B cell (primary cell): ENCODE results near the gene CFAP97D2. TPM values are rescaled to one million over a fixed set of nuclear protein-coding genes. Genes with fewer than 3 reads are reported as not detected.

Source experiments
- ATAC-seq: fragments of 200-7000 bp; cut with Tn5 transposase; one replicate; pipeline ENCODE4 v1.10.0; 2021; ENCODE audit warnings: low read depth, mild to moderate bottlenecking, moderate number of reproducible peaks, moderate library complexity
- CTCF ChIA-PET: fragments of 350-600 bp; sonication (Branson Sonifier 250); formaldehyde crosslinking; loops from one replicate; lab custom pipeline; 2021; ENCODE audit warnings: antibody characterized with exemption, inconsistent platforms; lab: Charles Lee
- POLR2A ChIA-PET: fragments of 350-600 bp; sonication (Branson Sonifier 250); formaldehyde crosslinking; loops from one replicate; lab custom pipeline; 2021; ENCODE audit warnings: antibody characterized with exemption; lab: Charles Lee
- DNase-seq: peaks from one replicate; pipeline ENCODE4 v3.0.0; 2013
- H2AFZ ChIP-seq: 2 replicates; pipeline ENCODE4 v1.6.1; 2012; ENCODE audit warnings: mild to moderate bottlenecking, low read depth, low read length; ENCODE audit not compliant: insufficient read depth, poor library complexity, severe bottlenecking
- H3K27ac ChIP-seq, 2 donors: 1 replicate in 1 of 2; 2 replicates in 1 of 2; pipeline ENCODE4 v1.5.1; 2012 to 2013; ENCODE audit warnings: low read length in 2 of 2, mild to moderate bottlenecking in 2 of 2, moderate library complexity in 1 of 2
- H3K27me3 ChIP-seq, 4 experiments: fragments of 200-600 bp in 1 of 4; sonication (generic) in 1 of 4; replicated peaks in 1 of 4; 1 replicate in 2 of 4; 2 replicates in 2 of 4; pipeline versions ENCODE4 v1.6.1 to v1.7.0; 2013 to 2016; ENCODE audit warnings: low read length in 3 of 4, mild to moderate bottlenecking in 2 of 4, mixed read lengths in 1 of 4, moderate library complexity in 1 of 4; ENCODE audit not compliant: insufficient read depth in 4 of 4, control insufficient read depth in 3 of 4; ENCODE audit errors: control extremely low read depth in 1 of 4
- H3K36me3 ChIP-seq, 2 experiments: replicated peaks in 1 of 2; 1 replicate in 1 of 2; 2 replicates in 1 of 2; pipeline versions ENCODE4 v1.6.1 to v1.7.1; 2013; ENCODE audit warnings: low read length in 1 of 2; ENCODE audit not compliant: insufficient read depth in 2 of 2, control insufficient read depth in 1 of 2; ENCODE audit errors: control extremely low read depth in 1 of 2, extremely low read depth in 1 of 2
- H3K4me1 ChIP-seq, 2 donors: fragments of 200-600 bp in 1 of 2; sonication (generic) in 1 of 2; 1 replicate in 1 of 2; 2 replicates in 1 of 2; pipeline versions ENCODE4 v1.5.1 to v1.6.1; 2013 to 2017; ENCODE audit warnings: low read length in 2 of 2; ENCODE audit not compliant: control insufficient read depth in 2 of 2, insufficient read depth in 2 of 2
- H3K4me2 ChIP-seq: replicated peaks from 2 replicates; pipeline ENCODE3; 2012; ENCODE audit warnings: mild to moderate bottlenecking, low read depth, low read length; ENCODE audit not compliant: poor library complexity, severe bottlenecking
- H3K4me3 ChIP-seq, 5 experiments: fragments of 200-600 bp in 1 of 5; sonication (generic) in 1 of 5; 1 replicate in 3 of 5; 2 replicates in 2 of 5; pipeline versions ENCODE4 v1.5.1 to v1.7.0; 2011 to 2016; ENCODE audit warnings: low read length in 4 of 5, mild to moderate bottlenecking in 4 of 5, low read depth in 2 of 5, control low read depth in 1 of 5, moderate library complexity in 1 of 5; ENCODE audit not compliant: insufficient read depth in 1 of 5; ENCODE audit errors: control extremely low read depth in 1 of 5, extremely low read depth in 1 of 5
- H3K79me2 ChIP-seq: fragments of 200-600 bp; sonication (generic); one replicate; pipeline ENCODE4 v1.6.0; 2016; ENCODE audit warnings: low read length; ENCODE audit not compliant: control insufficient read depth, insufficient read depth
- H3K9ac ChIP-seq: fragments of 200-600 bp; sonication (generic); 2 replicates; pipeline ENCODE4 v1.6.1; 2017; ENCODE audit warnings: mild to moderate bottlenecking, low read length, moderate library complexity
- H3K9me3 ChIP-seq, 3 donors: one replicate each; pipeline versions ENCODE4 v1.6.1 to v1.7.1; 2013; ENCODE audit warnings: low read length in 2 of 3; ENCODE audit not compliant: control insufficient read depth in 2 of 3, insufficient read depth in 1 of 3; ENCODE audit errors: control extremely low read depth in 1 of 3
- H4K20me1 ChIP-seq: 2 replicates; pipeline ENCODE4 v1.6.0; 2012; ENCODE audit warnings: mild to moderate bottlenecking, low read length; ENCODE audit not compliant: insufficient read depth, control insufficient read depth, poor library complexity, severe bottlenecking
- H3K27ac Mint-ChIP-seq: one replicate; pipeline ENCODE4 v1.8.0; 2021; ENCODE audit warnings: mixed read lengths
- H3K27me3 Mint-ChIP-seq: one replicate; pipeline ENCODE4 v1.8.0; 2021; ENCODE audit warnings: mixed read lengths
- H3K4me1 Mint-ChIP-seq: one replicate; pipeline ENCODE4 v1.8.0; 2021; ENCODE audit warnings: mixed read lengths
- H3K4me3 Mint-ChIP-seq: one replicate; pipeline ENCODE4 v1.8.0; 2021; ENCODE audit warnings: mixed read lengths
- H3K9me3 Mint-ChIP-seq: one replicate; pipeline ENCODE4 v1.8.0; 2022; ENCODE audit warnings: mixed read lengths; ENCODE audit not compliant: insufficient read depth
- EZH2 ChIP-seq: IDR thresholded peaks from 2 replicates; pipeline ENCODE4 v1.6.1; 2012; ENCODE audit warnings: borderline replicate concordance, low read depth, mild to moderate bottlenecking, moderate library complexity, low read length; ENCODE audit not compliant: insufficient read depth, poor library complexity, severe bottlenecking
- WGBS: methylation state at CpG from one replicate; pipeline ENCODE4 v1.1.5; 2013; ENCODE audit warnings: missing lambda C conversion rate; ENCODE audit not compliant: insufficient coverage; 5-methylcytosine and 5-hydroxymethylcytosine counted together
- intact Hi-C: fragments of 100-400 bp; cut with micrococcal nuclease; formaldehyde crosslinking; loops from one replicate; pipeline ENCODE4 v1.10.0; 2022
- polyA plus RNA-seq: library from polyadenylated mRNA; depleted of rRNA; stranded (reverse); fragments of >200 nt; gene quantifications from 2 replicates; pipeline ENCODE4 v1.2.3, GENCODE V29; 2012
- total RNA-seq, 2 donors: library from RNA; stranded (reverse); fragments of 120-200 nt in 1 of 2; gene quantifications; 1 replicate in 1 of 2; 2 replicates in 1 of 2; pipeline versions ENCODE4 v1.2.3 to v1.2.4, GENCODE V29; 2013 to 2022
- TF ChIP-seq, protein P1 (sequence below): fragments of 200-600 bp; IDR thresholded peaks from one replicate; pipeline ENCODE4 v1.8.0; 2022; ENCODE audit warnings: antibody characterized with exemption, mild to moderate bottlenecking

The CFAP97D2 gene
- total and polyA plus RNA-seq, 2 donors (not counting 1 experiment from before 2014, with no cell fraction given) = 0.09 to 0.22 TPM

DNA sequence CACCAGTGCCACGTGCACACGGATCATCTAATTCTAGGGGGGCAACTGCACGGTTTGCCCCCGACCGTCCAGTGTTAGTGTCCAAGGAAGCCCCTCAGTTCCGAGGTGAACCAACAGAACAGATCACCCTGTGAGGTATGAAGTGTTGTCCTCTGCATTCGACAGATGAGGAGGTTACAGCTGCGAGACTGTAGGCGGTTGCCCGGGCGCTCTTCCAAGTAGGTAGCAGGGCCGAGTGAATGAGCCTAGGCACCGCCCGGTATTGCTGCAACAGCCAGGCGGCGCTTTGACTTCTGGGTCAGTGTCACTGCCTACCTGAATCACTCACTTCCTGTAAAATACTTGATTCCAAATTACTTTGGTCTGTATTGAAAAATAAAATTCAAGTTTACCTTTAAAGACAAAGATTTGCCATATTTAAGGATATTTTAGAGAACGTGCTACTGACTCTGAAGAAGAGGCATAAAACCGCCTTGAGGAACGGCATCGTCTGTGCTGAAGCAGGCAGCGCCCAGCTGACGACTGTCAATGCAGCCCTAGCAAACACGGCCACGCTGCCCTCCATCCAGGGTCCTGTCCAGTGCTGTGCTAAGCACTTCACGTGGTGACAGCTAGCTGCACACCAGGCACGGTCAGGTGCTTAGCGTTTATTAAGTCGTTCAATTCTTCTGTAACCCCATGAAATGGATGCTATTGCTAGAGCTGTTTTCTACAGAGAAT lies 27.3 kb upstream of the CFAP97D2 start:
- DNase-seq = no peak
- ChIA-PET CTCF (no interaction called here), POLR2A (no interaction called here)
- H3K27me3 ChIP-seq = no peaks in the 10 kb centered on the region
- no peak for ATAC-seq
- TF ChIP-seq, protein P1, sequence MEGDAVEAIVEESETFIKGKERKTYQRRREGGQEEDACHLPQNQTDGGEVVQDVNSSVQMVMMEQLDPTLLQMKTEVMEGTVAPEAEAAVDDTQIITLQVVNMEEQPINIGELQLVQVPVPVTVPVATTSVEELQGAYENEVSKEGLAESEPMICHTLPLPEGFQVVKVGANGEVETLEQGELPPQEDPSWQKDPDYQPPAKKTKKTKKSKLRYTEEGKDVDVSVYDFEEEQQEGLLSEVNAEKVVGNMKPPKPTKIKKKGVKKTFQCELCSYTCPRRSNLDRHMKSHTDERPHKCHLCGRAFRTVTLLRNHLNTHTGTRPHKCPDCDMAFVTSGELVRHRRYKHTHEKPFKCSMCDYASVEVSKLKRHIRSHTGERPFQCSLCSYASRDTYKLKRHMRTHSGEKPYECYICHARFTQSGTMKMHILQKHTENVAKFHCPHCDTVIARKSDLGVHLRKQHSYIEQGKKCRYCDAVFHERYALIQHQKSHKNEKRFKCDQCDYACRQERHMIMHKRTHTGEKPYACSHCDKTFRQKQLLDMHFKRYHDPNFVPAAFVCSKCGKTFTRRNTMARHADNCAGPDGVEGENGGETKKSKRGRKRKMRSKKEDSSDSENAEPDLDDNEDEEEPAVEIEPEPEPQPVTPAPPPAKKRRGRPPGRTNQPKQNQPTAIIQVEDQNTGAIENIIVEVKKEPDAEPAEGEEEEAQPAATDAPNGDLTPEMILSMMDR = no peak
- no peak for TF ChIP-seq EZH2
- 93% methylated on average over 24 of the region's 28 CpGs for WGBS
- peaks cover 12% of the 10 kb centered on the region for H3K79me2 ChIP-seq
- H3K27me3 Mint-ChIP-seq = peaks cover 13% of the 10 kb centered on the region
- no peaks in the 10 kb centered on the region for H3K9me3 Mint-ChIP-seq
- no peak overlapping the region for H3K27ac Mint-ChIP-seq
- no peaks in the 10 kb centered on the region for H3K9me3 ChIP-seq
- H3K4me1 Mint-ChIP-seq = peaks cover 40% of the 10 kb centered on the region
- intact Hi-C loops = no loop called here
- no peaks in the 10 kb centered on the region for H3K36me3 ChIP-seq
- no peak overlapping the region for H3K27ac ChIP-seq
- no peak overlapping the region for H3K4me2 ChIP-seq
- no peaks in the 10 kb centered on the region for H4K20me1 ChIP-seq
- no peak overlapping the region for H3K4me3 Mint-ChIP-seq
- H3K9ac ChIP-seq = no peak overlapping the region
- H3K4me3 ChIP-seq = no peak overlapping the region
- peaks cover 37 to 53% of the 10 kb centered on the region in 2 donors for H3K4me1 ChIP-seq
- no peak overlapping the region for H2AFZ ChIP-seq

DNA sequence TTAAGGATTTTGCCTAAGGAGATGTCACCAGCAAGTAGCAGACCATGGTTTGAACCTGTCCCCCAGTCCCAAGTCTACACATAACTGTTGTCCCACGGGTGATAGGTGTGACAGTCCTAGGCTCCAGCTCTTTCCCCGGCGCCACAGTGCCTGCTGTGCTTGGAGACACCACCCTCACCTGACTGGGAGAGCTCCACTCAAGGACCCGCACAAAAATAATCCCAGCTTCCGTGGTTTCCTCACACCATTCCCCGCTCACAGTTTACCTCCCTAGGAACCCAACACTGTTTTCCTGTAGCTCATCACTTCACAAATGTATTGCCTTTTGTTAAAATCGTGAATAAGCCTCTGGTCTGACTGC lies 26.8 kb upstream of the CFAP97D2 start:
- WGBS = 89% methylated on average over 7 of the region's 7 CpGs

More for the DNA sequence above, 26.8 kb upstream of the CFAP97D2 start:
- Histone ChIP-seq H3K9me3 (no peaks in the 10 kb centered on the region), H3K4me1 (peaks cover 32 to 50% of the 10 kb centered on the region in 2 donors), H3K27me3 (no peaks in the 10 kb centered on the region), H3K36me3 (no peaks in the 10 kb centered on the region), H2AFZ (no peak overlapping the region), H3K9ac (no peak overlapping the region), H3K79me2 (peaks cover 12% of the 10 kb centered on the region), H3K4me3 (no peak overlapping the region), H3K27ac (no peak overlapping the region), H4K20me1 (no peaks in the 10 kb centered on the region), H3K4me2 (no peak overlapping the region)
- ChIA-PET POLR2A (no interaction called here), CTCF (no interaction called here)
- H3K9me3 Mint-ChIP-seq = no peaks in the 10 kb centered on the region
- no peak overlapping the region for H3K4me3 Mint-ChIP-seq
- H3K27ac Mint-ChIP-seq = no peak overlapping the region
- TF ChIP-seq, protein P1 = no peak
- no peak for TF ChIP-seq EZH2
- intact Hi-C loops = no loop called here
- DNase-seq = no peak
- peaks cover 13% of the 10 kb centered on the region for H3K27me3 Mint-ChIP-seq
- H3K4me1 Mint-ChIP-seq = peaks cover 42% of the 10 kb centered on the region
- no peak for ATAC-seq
